ENCODE results near the gene SART1.

- TF ChIP-seq CTCF (IDR thresholded peaks at IDR 0.05) (no peak), POLR2A (IDR thresholded peaks at IDR 0.05) (no peak), POLR2AphosphoS5 (IDR thresholded peaks at IDR 0.05) (no peak)
Observed at GRCh38 chr11:65982824-65983588, 21.5 kb downstream of the SART1 start.

Measured in breast epithelium (tissue), 3 donors.